ENCODE data around the gene FXN. TPM values are rescaled to one million over a fixed set of nuclear protein-coding genes. Genes with fewer than 3 reads are reported as not detected.

Gene FXN
- total RNA-seq, 1 donor from 2014 or later: 23.2 TPM

DNA sequence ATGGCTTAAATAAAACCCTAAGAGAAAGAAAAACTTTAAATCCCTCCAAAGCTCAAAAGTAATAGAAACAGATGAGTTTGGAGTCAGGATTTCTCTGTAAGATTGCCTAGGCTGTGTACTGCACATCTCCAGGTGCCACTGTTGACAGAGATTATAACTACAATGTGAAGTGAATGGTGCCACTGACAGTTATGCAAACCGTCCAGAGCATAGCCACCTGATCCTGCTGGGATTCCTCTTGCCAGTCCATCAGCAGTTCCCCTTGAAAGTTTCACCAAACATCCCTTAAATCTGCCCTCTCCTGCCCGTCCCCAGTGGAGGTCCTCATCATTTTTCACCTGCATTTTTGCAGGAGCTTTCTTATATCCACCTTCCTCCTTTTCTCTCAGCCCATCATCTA lies 42.5 kb downstream of the FXN start:
- Histone ChIP-seq H3K4me2 (no peak overlapping the region), H3K4me1 (no peaks in the 10 kb centered on the region), H3K9me3 (ENCODE audit: low read depth) (no peaks in the 10 kb centered on the region), H3F3A (ENCODE audit: low read depth) (no peaks in the 10 kb centered on the region), H2AFZ (replicated peaks) (no peak overlapping the region), H3K4me3 (no peak overlapping the region), H3K27ac (no peak overlapping the region), H3K79me2 (ENCODE audit: low read depth) (no peaks in the 10 kb centered on the region), H4K20me1 (ENCODE audit: low read depth) (no peaks in the 10 kb centered on the region), H3K9ac (no peak overlapping the region), H3K27me3 (no peaks in the 10 kb centered on the region), H3K36me3 (no peaks in the 10 kb centered on the region)
- H3K4me3 Mint-ChIP-seq: no peak overlapping the region
- TF ChIP-seq EZH2 (IDR thresholded peaks at IDR 0.05): no peak
- no peak for TF ChIP-seq CTCF (IDR thresholded peaks at IDR 0.05)
- TF ChIP-seq EZH2phosphoT487 (IDR thresholded peaks at IDR 0.05): no peak
- peaks cover 9% of the 10 kb centered on the region for H3K36me3 Mint-ChIP-seq
- no peaks in the 10 kb centered on the region for H3K4me1 Mint-ChIP-seq
- no peak overlapping the region for H3K27ac Mint-ChIP-seq
- peaks cover 4% of the 10 kb centered on the region for H3K27me3 Mint-ChIP-seq (ENCODE audit: insufficient read depth, low read depth)
- no peak for DNase-seq (ENCODE audit: low spot score)
- H3K9me3 Mint-ChIP-seq: no peaks in the 10 kb centered on the region

- TF ChIP-seq EZH2phosphoT487 (IDR thresholded peaks at IDR 0.05) (no peak), CTCF (IDR thresholded peaks at IDR 0.05) (no peak), EZH2 (IDR thresholded peaks at IDR 0.05) (no peak)
- Mint-ChIP-seq H3K4me1 (no peaks in the 10 kb centered on the region), H3K36me3 (peaks cover 6% of the 10 kb centered on the region), H3K27ac (no peak overlapping the region), H3K4me3 (no peak overlapping the region), H3K27me3 (ENCODE audit: insufficient read depth, low read depth) (peaks cover 4% of the 10 kb centered on the region), H3K9me3 (no peaks in the 10 kb centered on the region)
- H2AFZ ChIP-seq (replicated peaks): no peak overlapping the region
- H3F3A ChIP-seq (ENCODE audit: low read depth): no peaks in the 10 kb centered on the region
- no peaks in the 10 kb centered on the region for H3K79me2 ChIP-seq (ENCODE audit: low read depth)
- DNase-seq (ENCODE audit: low spot score): no peak
- H3K4me3 ChIP-seq: no peak overlapping the region
- no peak overlapping the region for H3K27ac ChIP-seq
- no peak overlapping the region for H3K9ac ChIP-seq
- H4K20me1 ChIP-seq (ENCODE audit: low read depth): no peaks in the 10 kb centered on the region
- H3K4me1 ChIP-seq: no peaks in the 10 kb centered on the region
- H3K9me3 ChIP-seq (ENCODE audit: low read depth): no peaks in the 10 kb centered on the region
- no peaks in the 10 kb centered on the region for H3K36me3 ChIP-seq
- no peak overlapping the region for H3K4me2 ChIP-seq
- no peaks in the 10 kb centered on the region for H3K27me3 ChIP-seq
Observed at GRCh38 chr9:69078581-69078980, 43.0 kb downstream of the FXN start.

DNA sequence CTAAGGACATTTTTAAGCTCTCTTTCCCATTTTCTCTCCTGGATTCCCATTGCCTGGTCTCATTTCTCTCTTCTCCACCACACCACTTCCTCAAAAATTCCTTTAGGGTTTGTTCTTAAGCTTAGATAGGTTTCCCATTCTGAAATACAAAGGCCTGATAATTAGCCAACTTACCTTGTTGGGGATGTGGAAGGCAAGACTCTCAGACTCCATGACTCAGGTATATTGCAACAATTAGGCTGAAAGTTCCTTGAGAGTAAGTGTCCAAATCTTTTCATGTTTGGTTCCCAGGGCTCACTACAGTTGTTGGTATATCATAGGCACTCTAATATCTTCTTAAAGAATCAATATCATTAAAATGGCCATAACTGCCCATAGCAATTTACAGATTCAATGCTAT lies 43.6 kb downstream of the FXN start:
- Mint-ChIP-seq H3K36me3 (peaks cover 6% of the 10 kb centered on the region), H3K27me3 (ENCODE audit: insufficient read depth, low read depth) (peaks cover 4% of the 10 kb centered on the region), H3K27ac (no peak overlapping the region), H3K4me3 (no peak overlapping the region), H3K4me1 (no peaks in the 10 kb centered on the region), H3K9me3 (no peaks in the 10 kb centered on the region)
- Histone ChIP-seq H3K79me2 (ENCODE audit: low read depth) (no peaks in the 10 kb centered on the region), H3K4me3 (no peak overlapping the region), H3K4me1 (no peaks in the 10 kb centered on the region), H3F3A (ENCODE audit: low read depth) (no peaks in the 10 kb centered on the region), H4K20me1 (ENCODE audit: low read depth) (no peaks in the 10 kb centered on the region), H3K27ac (no peak overlapping the region), H3K36me3 (no peaks in the 10 kb centered on the region), H3K4me2 (no peak overlapping the region), H3K27me3 (no peaks in the 10 kb centered on the region), H3K9ac (no peak overlapping the region), H3K9me3 (ENCODE audit: low read depth) (no peaks in the 10 kb centered on the region), H2AFZ (replicated peaks) (no peak overlapping the region)
- TF ChIP-seq CTCF (IDR thresholded peaks at IDR 0.05): no peak
- TF ChIP-seq EZH2phosphoT487 (IDR thresholded peaks at IDR 0.05): no peak
- TF ChIP-seq EZH2 (IDR thresholded peaks at IDR 0.05): no peak
- DNase-seq (ENCODE audit: low spot score): no peak

Data from neural progenitor cell (in vitro differentiated cells).